GM18867 (cell line): ENCODE measurements around the gene PDSS2.
"Not testable (repeated sequence)": the region's sequence is repeated elsewhere in the genome, so short reads cannot be mapped to it uniquely, and the experiment has no call there.

Experiments
- ATAC-seq: cut with Tn5 transposase; IDR thresholded peaks from one replicate; pipeline ENCODE4 v1.9.1; 2021; ENCODE audit warnings: mild to moderate bottlenecking, moderate library complexity; ENCODE audit not compliant: unreplicated experiment

The PDSS2 gene

DNA sequence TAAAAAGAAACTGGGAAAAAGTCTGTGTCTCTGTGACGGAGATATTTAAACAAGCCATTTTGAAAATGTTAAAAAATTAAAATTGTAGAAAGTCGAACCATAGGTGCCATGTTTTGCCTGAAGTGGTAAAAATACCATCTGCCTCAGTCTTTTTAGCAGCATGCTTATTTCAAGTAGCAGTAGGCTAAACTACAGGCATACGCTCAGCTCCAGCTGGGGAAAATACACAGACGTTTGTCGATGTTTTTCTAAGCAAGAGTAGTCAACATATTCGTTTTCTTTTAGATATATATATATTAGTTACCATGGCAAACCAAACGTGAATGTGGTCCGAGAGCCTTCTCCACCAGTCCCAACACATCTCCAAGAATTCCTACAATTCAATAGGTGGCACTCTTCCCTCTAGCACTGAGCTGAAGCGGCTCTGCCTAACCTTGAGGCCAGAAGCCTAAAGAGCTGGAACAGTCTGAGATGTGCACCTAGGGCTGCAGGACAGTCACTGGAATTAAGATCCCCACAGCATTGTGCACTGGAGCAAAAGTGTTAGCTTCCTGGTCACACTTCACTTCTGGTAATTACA lies 273.9 kb downstream of the PDSS2 start:
- ATAC-seq, result no peak

DNA sequence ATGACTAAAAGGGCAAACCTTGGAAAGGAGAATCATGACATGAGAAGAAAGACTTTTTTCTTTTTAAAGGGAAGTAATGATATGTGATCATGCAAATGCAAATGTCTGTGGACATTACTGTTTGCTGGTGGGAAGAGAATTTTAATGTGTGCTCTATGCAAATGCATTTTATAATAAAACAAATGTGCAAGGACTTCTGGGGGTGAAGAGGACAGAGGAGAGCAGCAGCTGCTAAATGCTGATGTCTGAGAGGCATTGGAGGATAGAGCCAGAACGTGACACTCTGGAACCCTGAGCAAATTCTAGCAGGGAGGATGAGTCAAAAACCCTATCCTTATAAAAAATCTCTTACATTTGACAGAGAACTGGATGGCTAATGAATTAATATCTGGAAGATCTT lies 274.9 kb downstream of the PDSS2 start:
- no peak for ATAC-seq

DNA sequence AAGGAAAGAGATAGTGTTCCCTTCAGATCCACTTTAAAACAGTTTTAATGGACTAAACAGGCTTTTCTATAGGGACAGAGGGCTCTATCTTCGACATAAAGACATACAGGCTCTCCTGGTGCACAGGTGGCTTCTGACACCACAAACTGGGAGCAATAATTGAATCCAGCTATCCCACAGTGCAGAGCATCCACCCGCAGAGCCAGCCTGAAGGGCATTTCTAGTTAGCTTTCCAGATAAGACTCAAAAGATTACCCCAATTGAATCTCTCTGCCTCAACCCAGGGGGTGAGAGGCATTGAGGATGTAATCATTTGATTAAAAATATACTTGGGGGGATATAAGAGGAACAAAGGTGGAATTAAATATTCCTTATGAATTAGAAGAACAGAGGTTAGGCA lies 279.3 kb downstream of the PDSS2 start:
- no peak for ATAC-seq

DNA sequence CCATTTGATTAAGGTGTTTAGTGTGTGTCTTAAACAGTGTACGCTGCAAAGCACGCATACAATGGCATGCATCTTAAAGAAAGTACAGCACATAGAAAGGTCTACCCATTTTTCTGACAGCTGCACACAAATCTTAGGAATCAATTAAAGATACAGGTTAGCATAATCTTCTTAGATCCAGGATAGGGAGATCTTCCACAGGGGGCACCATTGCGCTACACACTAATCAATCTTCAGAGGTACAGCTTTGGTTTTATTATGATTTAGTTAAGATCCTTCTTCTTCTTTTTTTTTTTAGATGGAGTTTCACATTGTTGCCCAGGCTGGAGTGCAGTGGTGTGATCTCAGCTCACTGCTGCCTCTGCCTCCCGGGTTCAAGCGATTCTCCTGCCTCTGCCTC lies 280.4 kb downstream of the PDSS2 start:
- ATAC-seq, result no peak

DNA sequence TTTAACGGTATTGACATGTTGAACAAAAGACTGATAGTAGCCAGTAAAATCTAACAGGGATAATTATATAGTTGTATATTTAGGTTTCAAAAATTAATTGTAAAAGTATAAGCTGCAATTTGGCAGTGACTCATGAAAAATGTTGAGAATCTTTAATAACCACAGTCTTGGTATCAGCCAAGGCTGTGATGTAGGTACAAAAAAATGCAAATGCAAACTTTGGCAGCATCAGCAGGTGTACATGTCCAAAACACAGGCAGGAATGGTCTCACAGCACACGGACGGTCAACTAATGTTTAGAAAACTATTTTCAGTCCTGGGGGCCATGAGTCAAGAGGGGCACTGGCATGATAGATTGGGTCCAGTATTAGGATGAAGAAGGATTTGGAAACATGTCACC lies 285.6 kb downstream of the PDSS2 start:
- ATAC-seq, result no peak

DNA sequence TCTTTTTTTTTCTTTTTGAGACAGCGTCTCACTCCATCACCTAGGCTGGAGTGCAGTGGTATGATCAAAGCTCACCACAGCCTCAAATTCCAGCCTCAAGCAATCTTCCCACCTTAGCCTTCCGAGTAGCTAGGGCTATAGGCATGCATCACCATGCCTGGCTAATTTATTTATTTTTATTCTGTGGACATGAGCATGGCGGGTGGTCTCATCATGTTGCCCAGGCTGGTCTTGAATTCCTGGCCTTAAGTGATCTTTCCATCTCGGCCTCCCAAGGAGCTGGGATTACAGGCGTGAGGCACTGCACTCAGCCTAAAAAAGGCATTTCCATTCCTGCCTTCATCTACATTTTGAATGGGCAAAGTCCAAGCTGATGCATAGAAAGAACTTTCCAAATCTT lies 287.9 kb downstream of the PDSS2 start:
- ATAC-seq, result no peak

DNA sequence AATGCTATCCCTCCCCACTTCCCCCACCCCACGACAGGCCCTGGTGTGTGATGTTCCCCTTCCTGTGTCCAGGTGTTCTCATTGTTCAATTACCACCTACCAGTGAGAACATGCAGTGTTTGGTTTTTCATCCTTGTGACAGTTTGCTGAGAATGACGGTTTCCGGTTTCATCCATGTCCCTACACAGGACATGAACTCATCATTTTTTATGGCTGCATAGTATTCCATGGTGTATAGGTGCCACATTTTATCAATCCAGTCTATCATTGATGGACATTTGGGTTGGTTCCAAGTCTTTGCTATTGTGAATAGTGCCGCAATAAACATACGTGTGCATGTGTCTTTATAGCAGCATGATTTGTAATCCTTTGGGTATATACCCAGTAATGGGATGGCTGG lies 295.1 kb downstream of the PDSS2 start:
- ATAC-seq, result not testable (repeated sequence)

DNA sequence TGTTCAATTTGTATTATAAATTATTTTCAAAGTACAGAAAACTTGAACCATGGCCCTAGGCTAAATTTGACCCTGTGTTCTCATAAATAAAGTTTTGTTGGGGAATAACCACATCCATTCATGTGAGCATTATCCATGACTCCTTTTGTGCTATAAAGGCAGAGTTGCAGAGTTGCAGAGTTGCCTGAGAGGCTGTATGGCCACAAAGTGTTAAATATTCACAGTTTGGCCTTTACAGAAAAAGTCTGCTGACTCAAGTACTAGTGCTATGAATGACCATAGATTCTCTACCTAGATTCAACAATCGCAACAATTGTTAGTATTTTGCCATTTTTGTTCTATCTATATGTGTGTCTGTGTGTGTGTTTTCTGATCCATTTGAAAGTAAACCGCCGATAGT lies 297.8 kb downstream of the PDSS2 start:
- ATAC-seq, result no peak

DNA sequence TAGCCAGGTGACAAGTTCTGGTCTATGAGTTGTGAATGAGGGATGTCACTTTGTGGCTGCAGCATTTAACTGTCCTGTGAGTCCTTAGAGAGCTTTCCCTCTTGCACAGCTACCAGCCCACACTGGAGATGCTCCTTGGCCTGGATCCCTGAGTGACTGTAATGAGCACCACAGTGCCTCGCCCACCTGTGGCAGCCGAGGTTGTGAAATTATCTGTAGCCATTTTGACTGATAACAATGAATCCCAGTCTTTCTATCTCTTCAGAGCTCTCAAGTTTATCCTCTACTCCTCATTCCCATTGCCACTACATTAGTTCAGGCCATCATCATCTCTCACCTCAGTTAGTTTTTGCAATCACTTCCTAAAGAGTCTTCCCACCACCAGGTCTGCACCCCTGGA lies 302.7 kb downstream of the PDSS2 start:
- ATAC-seq, result no peak

DNA sequence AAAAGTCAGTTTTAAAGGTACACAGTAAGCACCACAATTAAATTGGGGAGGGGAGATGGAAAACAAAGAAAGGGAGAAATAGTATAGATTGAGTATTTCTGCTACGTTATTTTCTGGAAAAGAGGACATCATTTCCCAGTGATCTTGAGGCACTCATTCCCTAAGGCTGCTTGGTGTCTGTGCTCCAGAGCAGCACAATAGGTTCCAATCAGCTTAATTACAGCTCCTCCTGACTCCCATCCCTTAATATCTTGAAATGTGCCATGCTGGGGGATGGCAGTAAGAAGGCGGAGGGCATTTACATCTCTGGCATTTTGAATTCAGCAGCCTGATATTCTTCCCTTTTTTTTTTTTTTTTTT lies 304.6 kb downstream of the PDSS2 start:
- no peak for ATAC-seq

DNA sequence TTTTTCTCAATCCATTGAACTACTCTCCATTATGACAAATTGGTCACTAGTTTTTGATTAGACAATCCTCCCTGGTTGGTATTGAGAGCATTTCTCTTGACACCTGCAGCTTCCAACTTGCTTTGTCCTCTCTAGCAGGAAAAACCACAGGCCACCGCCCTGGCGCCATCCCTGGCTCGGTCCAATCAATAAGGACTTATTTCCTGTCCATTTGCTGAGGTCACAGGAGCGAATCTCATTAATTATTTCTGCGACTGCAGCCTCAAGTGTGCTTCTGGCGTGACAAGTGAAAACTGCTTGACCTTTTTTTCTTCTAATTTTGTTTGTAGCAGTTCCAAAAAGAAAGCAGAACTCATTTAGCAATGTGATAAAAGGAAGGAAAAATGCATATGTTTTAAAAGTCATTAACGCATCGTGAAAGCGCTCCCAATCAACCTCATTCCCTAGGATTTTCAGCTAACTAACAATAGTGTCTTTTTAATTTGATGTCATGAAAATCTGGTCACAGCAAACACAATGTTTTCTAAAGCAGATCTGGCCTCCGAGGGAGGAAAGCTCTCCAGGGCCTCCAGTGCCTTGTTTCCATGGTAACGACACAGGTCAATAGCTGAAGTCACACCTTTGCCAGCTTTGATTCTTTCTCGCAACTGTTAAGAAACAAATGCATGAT lies 305.1 kb downstream of the PDSS2 start:
- ATAC-seq, result no peak

DNA sequence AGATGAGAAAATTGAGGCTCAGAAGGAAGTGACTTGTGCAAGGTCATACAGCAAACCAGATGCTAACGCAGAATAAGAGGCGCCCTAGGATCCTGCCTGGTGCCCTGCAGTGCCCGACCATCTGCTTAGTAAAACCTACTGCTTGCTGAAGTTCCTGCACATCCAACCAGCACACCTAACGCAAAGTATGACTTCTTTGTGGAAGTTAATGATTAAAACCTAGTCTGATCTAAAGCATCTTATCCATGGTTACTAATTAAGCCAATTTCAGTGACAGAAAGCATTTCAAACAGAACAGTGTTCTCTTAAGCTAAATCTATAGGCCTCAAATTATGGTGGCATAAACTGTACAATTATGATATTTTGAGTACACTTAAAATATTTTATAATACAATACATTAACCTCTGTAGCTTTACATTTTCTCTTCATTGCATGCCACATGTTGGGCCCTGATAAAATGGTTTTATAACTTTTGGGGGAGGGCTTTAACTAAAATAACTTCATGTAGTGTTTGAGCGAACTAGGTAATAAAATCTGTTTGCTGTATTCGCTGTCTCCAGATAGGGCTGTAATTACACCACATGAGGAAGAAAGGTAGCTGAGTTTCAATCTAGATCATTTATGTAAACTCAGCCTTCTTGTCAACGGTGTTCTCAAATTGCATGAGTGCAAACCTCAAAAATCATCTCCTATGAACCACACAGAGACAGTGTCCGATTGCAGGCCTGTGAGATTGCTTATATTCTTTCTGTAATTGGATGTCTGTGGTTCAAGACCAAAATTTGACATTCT lies 306.5 kb downstream of the PDSS2 start:
- ATAC-seq, result no peak

DNA sequence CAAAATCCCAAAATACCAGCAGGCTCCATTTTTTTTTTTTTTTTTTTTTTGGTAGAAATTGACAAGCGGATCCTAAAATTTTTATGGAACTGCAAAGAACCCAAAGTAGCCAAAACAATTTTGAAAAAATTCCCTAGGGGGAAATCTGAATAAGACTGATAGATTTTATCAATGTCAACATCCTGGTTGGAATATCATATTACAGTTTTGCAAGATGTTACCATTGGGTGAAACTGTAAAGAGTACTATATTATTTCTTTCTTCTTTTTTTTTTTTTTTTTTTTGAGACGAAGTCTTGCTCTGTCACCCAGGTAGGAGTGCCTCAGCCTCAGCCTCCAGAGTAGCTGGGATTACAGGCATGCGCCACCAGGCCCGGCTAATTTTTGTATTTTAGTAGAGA lies 314.7 kb downstream of the PDSS2 start:
- no peak for ATAC-seq

DNA sequence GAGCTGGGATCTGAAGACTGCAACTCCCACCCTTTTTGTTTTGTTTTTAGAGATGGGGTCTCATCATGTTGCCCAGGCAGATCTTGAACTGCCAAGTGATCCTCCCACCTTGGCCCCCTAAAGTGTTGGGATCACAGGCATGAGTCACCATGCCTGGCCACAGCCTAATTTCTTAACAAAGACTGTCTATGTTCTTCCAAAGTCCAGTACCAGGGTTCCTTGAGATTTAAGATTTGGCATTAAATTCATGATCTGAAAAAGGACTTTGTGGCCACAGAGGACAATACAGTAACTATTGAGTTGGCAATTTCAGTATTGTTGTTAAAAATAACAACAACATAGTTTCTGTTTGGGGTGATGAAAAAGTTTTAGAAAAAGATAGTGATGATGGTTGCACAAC lies 315.4 kb downstream of the PDSS2 start:
- ATAC-seq, result no peak

DNA sequence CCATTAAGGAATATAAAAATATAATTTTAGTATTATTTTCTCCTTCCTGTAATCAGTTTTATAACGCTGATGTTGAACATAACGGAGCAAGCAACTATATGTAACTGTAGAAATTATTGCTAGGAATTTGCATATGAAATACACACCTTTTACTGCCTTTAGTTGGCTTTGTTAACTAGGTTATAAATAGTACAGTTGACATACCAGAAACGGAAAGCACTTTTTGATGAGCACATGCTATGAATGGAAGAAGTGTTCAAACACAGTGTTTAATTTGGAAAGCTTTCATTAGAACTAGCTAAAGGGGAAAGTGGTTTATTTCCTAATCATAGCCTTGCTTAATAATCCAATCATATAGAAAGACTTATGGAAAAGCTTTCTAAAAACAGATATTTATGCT lies 318.8 kb downstream of the PDSS2 start:
- ATAC-seq, result peak; percentile 63

DNA sequence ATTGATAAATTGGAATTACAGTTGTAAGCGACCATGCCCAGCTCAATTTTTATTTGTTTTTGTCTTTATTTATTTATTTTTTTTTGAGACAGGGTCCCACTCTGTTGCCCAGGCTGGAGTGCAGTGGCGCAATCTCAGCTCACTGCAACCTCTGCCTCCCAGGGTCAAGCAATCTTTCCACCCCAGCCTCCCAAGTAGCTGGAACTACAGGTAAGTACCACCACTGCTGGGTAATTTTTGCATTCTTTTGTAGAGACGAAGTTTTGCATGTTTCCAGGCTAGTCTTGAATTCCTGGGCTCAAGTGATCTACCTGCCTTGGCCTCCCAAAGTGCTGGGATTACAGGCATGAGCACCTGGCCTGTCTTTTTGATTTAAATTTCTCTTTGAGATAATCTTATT lies 323.0 kb downstream of the PDSS2 start:
- ATAC-seq, result not testable (repeated sequence)

DNA sequence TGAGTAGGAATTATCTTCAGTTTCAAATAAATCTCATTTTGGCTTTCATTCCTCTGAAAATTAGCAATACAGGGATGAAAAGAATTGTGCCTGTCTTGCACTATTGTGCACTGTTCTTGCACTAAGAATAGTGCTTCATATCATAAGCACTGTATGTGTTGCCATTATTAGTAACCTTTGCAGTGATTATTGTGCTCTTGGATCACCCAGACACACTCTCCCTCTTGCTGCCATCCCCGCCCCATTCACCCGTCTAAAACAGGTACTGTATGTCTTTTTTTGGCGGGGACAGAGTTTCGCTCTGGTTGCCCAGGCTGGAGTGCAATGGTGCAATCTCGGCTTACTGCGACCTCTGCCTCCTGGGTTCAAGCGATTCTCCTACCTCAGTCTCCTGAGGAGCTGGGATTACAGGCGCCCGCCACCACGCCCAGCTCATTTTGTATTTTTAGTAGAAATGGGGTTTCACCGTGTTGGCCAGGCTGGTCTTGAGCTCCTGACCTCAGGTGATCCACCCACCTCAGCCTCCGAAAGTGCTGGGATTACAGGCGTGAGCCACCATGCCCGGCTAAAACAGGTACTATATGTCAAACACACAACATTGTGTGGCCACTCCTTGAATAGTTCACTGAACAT lies 324.2 kb downstream of the PDSS2 start:
- not testable (repeated sequence) for ATAC-seq

DNA sequence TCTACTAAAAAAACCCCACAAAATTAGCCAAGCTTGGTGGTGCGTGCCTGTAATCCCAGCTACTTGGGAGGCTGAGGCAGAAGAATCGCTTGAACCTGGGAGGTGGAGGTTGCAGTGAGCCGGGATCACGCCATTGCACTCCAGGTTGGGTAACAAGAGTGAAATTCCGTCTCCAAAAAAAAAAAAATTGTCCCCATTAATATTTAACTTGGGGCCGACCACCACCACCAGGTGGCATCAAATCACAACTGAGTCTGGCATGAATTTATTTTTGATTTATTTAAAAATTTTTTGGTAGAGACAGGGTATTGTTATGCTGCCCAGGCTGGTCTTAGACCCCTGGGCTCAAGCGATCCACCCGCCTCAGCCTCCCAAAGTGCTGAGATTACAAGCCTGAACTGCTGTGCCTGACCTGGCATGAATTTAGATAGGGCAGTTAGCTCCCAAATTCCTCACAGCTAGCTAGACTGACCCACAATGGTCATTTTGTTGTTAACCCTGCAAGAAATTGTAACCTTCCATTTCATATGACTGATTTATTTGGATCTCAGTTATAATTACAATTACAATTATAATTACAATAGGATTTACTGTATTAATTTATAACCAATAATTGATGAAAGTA lies 326.9 kb downstream of the PDSS2 start:
- no peak for ATAC-seq

DNA sequence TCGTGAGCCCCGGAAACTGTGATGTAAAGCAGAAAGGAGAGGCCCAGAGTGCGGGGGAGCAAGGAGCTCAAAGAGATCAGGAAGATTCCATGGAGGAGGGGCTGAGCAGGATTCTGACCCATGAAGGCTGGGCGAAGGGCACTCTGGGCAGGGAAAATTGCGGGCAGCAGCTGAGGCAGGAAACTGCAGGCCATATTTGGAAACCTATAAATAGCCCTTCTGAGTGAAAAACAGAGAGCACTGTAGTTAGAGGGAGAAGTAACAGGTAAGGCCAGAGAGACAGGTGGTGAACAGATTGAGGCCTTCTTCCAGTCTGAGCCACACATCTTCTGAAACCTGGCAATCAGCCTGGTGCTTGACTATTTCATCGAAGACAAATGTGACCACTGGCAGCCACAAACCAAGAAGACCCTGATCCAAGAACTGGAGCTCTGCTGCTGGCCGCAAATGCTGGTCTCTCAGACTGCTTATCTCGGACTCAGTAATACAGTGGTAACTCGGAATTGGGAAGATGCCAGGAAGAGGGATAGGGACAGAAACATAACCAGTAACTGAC lies 329.9 kb downstream of the PDSS2 start:
- no peak for ATAC-seq

DNA sequence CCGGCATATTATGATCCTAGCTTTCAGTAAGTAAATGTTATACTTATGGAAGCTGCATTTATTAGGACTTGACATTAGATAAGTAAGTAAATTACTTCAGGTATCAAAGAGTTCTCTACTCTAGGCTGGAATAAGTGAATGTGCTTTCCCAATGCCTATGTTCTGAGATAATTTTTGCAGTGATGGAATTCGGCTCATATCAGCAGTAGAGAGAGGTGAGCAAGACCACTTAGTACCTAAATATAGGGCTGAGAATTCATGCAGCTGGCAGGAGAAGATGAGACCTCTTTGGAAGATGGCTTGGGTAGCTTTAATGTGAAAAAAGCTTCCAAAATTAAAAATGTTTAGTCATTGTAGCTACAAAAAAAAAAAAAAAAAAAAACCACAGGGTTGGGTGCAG lies 330.8 kb downstream of the PDSS2 start:
- ATAC-seq, result no peak

DNA sequence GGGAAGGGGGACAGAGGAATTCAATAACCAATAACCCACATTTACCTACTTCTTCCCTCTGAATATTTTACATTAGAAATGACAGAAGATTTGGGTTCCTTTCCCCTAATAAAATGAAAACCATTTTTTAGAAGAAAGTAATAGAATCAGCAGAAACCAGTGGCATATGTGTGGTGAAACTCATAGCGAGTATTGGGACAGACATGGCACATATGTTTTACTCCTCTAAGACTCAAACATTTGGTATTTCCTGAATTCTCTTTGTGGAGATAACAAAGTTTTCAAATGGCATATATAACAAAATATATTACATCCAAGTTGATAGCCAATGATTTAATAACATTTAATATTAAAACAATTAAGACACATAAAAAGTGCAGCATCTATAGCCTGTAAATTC lies 331.2 kb downstream of the PDSS2 start:
- ATAC-seq, result no peak
